Mucosa of descending colon (tissue), 3 donors: Measurements from ENCODE around the gene PERCC1. TPM values are rescaled to one million over a fixed set of nuclear protein-coding genes. Genes with fewer than 3 reads are reported as not detected.

Experiments
- ATAC-seq: fragments of 200-7000 bp; cut with Tn5 transposase; one replicate; pipeline ENCODE4 v1.9.1; 2020; ENCODE audit warnings: mild to moderate bottlenecking, moderate library complexity
- DNase-seq, 3 donors: peaks; one replicate each; pipeline ENCODE4 v3.0.0-alpha.2; 2020
- H3K36me3 ChIP-seq: fragments of 200-600 bp; one replicate; pipeline ENCODE4 v1.8.0; 2021; ENCODE audit warnings: low read depth, mild to moderate bottlenecking
- H3K4me1 ChIP-seq: fragments of 200-600 bp; one replicate; pipeline ENCODE4 v1.8.0; 2021; ENCODE audit warnings: low read depth, mild to moderate bottlenecking
- H3K4me3 ChIP-seq: fragments of 200-600 bp; one replicate; pipeline ENCODE4 v1.8.0; 2021; ENCODE audit warnings: mild to moderate bottlenecking
- H3K9me3 ChIP-seq: fragments of 200-600 bp; one replicate; pipeline ENCODE4 v1.8.0; 2021; ENCODE audit warnings: mild to moderate bottlenecking
- CTCF ChIP-seq: fragments of 200-600 bp; IDR thresholded peaks from one replicate; pipeline ENCODE4 v1.8.0; 2022; ENCODE audit warnings: antibody characterized with exemption, mild to moderate bottlenecking
- intact Hi-C, 2 donors: fragments of 100-400 bp; cut with DNase I in 1 of 2; cut with micrococcal nuclease in 1 of 2; formaldehyde crosslinking; loops; one replicate each; pipeline versions ENCODE4 v1.11.0 to v1.11.1; 2022; cut with DNase I, micrococcal nuclease
- total RNA-seq, 3 donors: library from RNA; stranded (reverse); fragmentation: NEBNext Ultra II Directional in 2 of 3; extraction: Animal tissue kit (Norgen Biotek cat#: 25700) in 2 of 3; gene quantifications; one replicate each; pipeline versions ENCODE4 v1.2.1 to v1.2.4, GENCODE V29; 2021 to 2023
- donor health status: DM: no; HTN: no; CAD: no; lungs with moderate emphysema.
- donor health status: DM: no; HTN: no; CAD: no.
- donor health status: DM: no; HTN: yes; CAD: no.

The PERCC1 gene
- total RNA-seq, 3 donors from 2014 or later: 0.34 TPM; not detected in 2

GRCh38 chr16:1447965-1448364 lies 17.1 kb downstream of the PERCC1 start:
- ATAC-seq (no peak), DNase-seq (no peak)
- no peak for TF ChIP-seq CTCF
- Histone ChIP-seq H3K4me3 (no peak overlapping the region), H3K9me3 (no peaks in the 10 kb centered on the region), H3K4me1 (no peaks in the 10 kb centered on the region), H3K36me3 (peaks cover 5% of the 10 kb centered on the region)
- intact Hi-C loops: no loop called here

GRCh38 chr16:1448536-1449116 lies 17.7 kb downstream of the PERCC1 start:
- Histone ChIP-seq H3K36me3 (peaks cover 5% of the 10 kb centered on the region), H3K9me3 (no peaks in the 10 kb centered on the region), H3K4me1 (no peaks in the 10 kb centered on the region), H3K4me3 (no peak overlapping the region)
- intact Hi-C loops: no loop called here
- ATAC-seq (no peak), DNase-seq (no peak)
- no peak for TF ChIP-seq CTCF

GRCh38 chr16:1449201-1449788 lies 18.4 kb downstream of the PERCC1 start:
- intact Hi-C loops: no loop called here
- DNase-seq: no peak
- H3K36me3 ChIP-seq: peaks cover 5% of the 10 kb centered on the region
- ATAC-seq: no peak
- TF ChIP-seq CTCF: no peak
- no peaks in the 10 kb centered on the region for H3K4me1 ChIP-seq
- no peaks in the 10 kb centered on the region for H3K9me3 ChIP-seq
- no peak overlapping the region for H3K4me3 ChIP-seq

GRCh38 chr16:1450218-1450617 lies 19.3 kb downstream of the PERCC1 start:
- Histone ChIP-seq H3K4me1 (no peaks in the 10 kb centered on the region), H3K36me3 (peaks cover 5% of the 10 kb centered on the region), H3K9me3 (no peaks in the 10 kb centered on the region), H3K4me3 (no peak overlapping the region)
- DNase-seq (no peak), ATAC-seq (no peak)
- intact Hi-C loops: no loop called here
- TF ChIP-seq CTCF: no peak

DNA sequence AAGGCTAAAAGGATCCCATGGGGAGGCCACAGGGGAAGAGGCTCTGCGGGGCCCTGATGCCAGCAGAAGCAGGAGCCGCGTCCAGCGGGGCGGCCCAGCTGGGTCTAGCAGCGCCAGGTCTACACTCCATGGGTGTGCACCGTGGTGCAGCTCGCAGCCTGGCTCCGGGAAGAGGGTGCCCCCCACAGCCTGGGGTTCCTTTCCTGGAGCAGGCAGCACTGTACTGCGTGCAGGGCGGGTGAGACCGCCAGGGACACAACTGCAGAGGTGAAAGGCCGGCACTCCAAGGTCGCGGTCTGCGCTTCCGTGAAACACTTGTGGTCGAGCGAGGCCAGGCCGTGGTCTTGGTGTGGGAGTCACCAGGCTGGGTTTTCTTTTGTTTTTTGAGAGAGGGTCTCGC lies 20.0 kb downstream of the PERCC1 start:
- intact Hi-C loops: no loop called here
- H3K4me1 ChIP-seq: no peaks in the 10 kb centered on the region
- no peak for TF ChIP-seq CTCF
- no peak overlapping the region for H3K4me3 ChIP-seq
- peaks cover 5% of the 10 kb centered on the region for H3K36me3 ChIP-seq
- ATAC-seq (no peak), DNase-seq (no peak)
- H3K9me3 ChIP-seq: no peaks in the 10 kb centered on the region
